Anterior cingulate cortex (tissue), 58 donors: Measurements from ENCODE around the gene WDHD1.
"Not testable (repeated sequence)": the region's sequence is repeated elsewhere in the genome, so short reads cannot be mapped to it uniquely, and the experiment has no call there.

ENCODE experiments used
- DNase-seq, 58 donors: peaks; one replicate each; lab custom pipeline; 2025; lab: John Stamatoyannopoulos, UW

The WDHD1 gene

GRCh38 chr14:55051423-55052268 is 24.7 kb upstream of the WDHD1 start, which contains the start of gene MAPK1IP1L:
Gene MAPK1IP1L, plus strand, starts transcription at chr14:55051647. Its CDS starts 10,037 bp downstream, at chr14:55061684.
- DNase-seq: peak; percentile 60 to 94 (median 85)

GRCh38 chr14:55051165-55051422 is 24.2 kb upstream of the WDHD1 start:
- DNase-seq: no peak

DNA sequence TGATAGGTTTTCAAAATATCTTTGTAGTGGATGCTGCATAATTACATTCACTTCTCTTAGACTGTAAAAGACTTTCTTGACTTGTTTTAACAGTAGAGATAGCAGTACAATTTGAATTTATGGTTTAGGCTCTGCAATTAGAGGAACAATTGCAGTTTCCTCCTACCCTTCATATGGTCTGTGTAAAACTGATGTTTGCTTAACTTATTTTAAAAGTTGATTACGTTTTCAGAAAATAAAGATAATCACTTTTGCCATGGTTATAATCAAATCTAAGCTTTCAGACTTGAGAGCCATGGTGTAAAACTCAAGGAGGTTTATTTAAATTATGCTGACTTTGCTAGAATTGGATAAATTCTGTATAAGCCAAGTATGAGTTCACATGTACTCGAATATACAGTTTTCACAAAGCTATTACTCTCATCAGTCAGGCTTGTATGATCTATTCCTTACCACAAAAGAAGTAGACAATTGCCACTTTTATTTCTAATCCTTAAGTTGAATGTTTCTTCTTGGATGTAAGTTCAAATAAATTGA is 22.1 kb upstream of the WDHD1 start:
- no peak for DNase-seq

DNA sequence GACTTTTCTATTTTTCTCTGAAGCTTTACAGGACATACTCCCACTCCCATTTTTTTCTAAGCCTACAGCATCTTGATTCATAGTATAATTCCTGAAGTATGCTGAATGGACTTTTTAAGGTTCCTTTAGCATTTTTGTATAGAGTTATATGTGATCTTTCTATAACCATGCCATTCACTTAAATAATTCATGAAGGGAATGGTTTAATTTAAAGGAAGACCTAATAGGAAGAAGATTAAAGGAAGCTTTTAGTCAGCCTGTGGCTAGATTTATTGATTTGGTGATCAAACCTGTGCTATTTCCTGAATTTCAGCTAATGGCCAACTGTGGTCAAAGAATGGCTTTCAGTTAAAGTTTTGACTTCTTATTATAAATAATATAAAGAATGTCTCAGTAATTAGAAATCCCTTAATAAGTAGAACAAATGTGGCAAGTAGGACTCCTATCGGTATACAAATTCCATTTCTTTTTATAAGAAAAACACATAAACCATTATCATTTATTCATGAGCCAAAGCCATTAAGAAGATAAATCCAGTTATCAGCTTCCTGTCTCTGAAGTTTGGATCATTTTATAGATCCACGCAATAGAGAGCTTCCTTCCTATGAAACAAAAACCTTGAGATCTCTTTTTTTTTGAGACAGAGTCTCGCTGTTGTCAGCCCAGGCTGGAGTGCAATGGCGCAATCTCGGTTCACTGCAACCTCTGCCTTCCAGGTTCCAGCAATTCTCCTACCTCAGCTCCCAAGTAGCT is 20.6 kb upstream of the WDHD1 start:
- no peak for DNase-seq

GRCh38 chr14:55045087-55045486 is 18.2 kb upstream of the WDHD1 start:
- DNase-seq: no peak

DNA sequence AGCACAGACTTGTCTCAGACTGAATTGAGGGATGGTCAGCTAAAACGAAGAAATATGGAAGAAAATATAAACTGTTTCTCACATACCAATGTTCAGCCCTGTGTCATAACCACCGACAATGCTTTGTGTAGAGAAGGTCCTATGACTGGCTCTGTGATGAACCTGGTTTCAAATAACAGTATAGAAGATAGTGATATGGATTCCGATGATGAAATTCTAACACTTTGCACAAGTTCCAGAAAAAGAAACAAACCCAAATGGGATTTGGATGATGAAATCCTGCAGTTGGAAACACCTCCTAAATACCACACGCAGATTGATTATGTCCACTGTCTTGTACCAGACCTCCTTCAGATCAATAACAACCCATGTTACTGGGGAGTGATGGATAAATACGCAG is 16.6 kb upstream of the WDHD1 start:
- DNase-seq: no peak

DNA sequence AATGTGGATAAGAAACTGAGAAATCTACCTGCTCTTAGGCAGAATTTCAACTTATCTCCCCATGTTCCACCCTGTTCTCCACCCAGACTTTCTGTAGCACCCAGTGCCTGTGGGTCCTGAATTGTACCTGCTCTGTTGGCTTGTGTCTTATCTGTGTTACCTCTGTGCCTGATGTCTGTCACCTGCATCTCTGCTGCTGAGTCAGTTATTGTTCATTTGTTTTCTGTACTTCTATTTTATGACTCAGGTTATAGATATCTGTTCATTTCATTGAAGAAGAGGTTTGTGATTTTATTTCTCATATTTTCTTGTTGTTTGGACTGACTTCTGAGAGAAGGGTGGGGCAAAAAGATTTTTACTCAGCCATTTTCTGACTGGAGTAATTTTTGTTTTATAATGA is 11.8 kb upstream of the WDHD1 start:
- no peak for DNase-seq

DNA sequence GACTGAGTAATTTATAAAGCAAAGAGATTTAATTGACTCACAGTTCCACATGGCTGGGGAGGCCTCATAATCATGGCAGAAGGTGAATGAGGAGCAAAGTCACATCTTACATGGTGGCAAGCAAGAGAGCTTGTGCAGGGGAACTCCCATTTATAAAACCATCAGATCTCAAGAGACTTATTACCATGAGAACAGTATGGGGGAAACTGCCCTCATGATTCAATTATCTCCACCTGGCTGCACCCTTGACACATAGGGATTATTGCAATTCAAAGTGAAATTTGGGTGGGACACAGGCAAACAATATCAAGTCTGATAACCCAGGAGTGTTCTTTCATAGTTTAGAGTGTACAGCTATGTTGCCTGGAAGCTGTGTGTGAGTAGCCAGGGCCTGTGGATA is 11.1 kb upstream of the WDHD1 start:
- not testable (repeated sequence) for DNase-seq

- no peak for DNase-seq
Measured at GRCh38 chr14:55031190-55031589, 4.3 kb upstream of the WDHD1 start.

DNA sequence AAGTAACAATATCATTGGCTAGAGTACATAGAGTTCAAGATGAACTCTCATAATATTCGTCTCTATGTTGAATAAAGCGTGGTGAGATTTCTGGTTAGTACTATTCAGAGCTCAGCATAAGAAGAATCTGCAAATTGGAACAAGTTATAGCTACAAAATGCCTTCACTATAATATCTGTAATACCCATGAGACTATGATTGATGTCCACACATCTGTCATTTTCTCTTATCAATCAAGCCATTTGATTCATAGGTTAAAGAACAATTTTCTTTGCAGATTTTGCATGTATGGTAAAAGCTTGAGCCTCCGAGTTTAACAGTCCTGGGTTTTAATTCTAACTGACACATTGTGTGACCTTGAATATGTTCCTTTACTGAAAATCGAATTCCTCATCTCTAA is 1.6 kb upstream of the WDHD1 start:
- no peak for DNase-seq

- DNase-seq: no peak
Measured at GRCh38 chr14:55028066-55028465, 1.2 kb upstream of the WDHD1 start.

DNA sequence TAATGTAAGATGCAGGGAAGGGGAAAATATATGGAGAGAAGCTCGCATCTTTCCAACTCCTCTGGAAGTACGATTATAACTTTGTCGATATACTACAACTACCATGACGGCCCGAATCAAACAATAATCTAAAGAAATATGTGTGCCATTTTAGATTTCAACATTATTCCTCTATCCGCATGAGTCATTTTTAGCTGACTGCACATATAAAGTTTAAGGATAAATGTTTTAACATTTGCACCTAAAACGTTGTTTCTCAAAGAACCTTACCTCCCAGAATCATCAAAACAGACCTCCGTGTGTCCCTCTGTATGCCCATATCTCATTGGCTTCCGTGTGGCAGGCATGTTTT is 482 bp downstream of the WDHD1 start:
- DNase-seq: no peak

DNA sequence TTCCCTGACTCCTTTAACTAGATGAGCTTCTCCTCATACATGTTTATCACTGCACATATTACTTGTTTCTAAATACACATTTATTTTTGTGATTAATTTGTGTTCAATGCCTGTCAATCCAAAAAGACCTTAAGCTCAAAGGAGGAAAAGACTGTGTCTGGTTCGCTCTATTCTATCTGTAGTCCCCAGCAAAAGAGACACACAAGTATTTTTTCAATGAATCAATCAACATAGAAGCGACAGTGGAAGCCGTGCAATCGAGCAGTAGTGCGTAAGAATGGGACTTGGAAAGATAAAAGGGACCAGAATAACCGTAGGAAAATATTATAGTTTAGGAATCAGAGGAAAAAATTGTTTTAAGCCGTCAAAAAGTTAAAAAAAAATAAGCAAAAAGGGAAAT is 951 bp downstream of the WDHD1 start:
- no peak for DNase-seq

GRCh38 chr14:55024365-55024764 is 2.5 kb downstream of the WDHD1 start:
- DNase-seq: not testable (repeated sequence)

DNA sequence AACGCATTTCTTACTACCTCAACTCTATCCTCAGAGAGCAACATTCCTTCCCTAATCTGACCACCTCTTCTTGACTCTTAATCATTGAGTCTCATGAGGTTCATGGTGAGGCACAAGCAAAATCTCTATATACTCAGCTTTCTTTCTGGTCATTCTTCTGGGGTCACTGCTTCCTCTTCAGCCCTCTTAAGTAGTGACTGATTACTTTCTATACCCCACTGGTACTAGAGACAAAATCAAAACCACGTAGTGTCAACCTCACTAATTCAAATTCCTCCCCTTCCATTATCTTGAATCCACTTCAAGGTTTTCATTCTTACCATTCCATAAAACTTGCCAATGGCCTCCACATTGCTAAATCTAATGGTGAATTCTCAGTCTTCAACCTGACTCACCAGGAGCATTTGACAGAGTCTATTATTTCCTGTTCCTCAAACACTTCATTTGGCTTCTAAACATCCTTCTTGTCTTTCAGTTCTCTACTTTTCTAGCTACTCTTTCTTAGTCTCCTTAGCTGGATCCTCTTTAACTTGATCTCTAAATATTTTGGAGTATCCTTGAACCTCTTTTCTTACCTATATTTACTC is 6.8 kb downstream of the WDHD1 start:
- DNase-seq: no peak

DNA sequence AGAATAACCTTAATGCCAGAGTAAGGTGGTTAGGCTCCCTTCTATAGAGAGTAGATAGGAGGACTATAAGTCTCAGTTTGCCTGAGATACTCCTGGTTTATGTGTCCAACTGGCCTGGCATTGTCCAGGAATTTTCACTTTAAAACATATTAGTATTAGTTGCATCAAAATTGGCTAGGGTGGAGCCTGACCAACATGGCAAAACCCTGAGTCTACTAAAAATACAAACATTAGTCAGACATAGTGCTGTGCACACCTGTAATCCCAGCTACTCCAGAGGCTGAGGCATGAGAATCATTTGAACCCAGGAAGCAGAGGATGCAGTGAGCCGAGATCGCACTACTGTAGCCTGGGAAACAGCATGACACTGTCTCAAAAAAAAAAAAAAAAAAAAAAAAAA is 11.9 kb downstream of the WDHD1 start:
- DNase-seq: no peak

DNA sequence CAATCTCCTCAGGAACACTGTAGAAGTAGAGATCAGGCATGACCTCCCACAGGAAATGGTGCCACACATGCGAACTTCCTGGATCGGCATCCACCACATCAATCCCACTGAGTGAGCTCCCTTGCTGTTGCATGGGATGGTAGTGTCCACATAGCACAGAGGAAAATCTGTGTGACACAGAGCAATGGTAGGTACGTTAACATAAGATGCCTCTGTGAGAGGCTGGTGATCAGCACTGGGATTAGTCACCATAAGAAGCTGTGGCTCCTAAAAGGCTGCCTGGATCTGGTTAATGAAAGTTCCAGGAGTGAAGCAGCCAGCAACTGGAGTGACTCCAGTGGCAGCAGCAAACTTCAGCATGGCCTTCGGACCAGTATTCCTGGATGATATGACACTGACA is 21.8 kb downstream of the WDHD1 start:
- DNase-seq: no peak

GRCh38 chr14:55000381-55000780 is 26.5 kb downstream of the WDHD1 start:
- DNase-seq: no peak

GRCh38 chr14:54985156-54985555 is 41.7 kb downstream of the WDHD1 start:
- no peak for DNase-seq

DNA sequence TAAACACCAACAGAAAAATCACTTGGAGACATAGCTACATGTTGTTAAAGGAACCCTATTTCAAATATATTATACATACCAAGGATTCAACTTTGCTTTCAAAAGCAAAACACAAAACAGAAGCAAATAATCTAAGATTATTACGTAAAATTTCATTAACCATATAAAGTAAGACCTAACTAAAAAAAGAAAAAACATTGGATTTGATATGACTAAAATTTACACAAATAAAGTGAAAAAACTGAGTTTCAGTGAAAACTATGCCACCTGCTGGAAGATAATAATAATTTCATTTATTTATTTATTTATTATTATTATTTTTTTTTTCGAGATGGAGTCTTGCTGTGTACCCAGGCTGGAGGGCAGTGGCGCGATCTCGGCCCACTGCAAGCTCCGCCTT is 45.2 kb downstream of the WDHD1 start:
- no peak for DNase-seq

DNA sequence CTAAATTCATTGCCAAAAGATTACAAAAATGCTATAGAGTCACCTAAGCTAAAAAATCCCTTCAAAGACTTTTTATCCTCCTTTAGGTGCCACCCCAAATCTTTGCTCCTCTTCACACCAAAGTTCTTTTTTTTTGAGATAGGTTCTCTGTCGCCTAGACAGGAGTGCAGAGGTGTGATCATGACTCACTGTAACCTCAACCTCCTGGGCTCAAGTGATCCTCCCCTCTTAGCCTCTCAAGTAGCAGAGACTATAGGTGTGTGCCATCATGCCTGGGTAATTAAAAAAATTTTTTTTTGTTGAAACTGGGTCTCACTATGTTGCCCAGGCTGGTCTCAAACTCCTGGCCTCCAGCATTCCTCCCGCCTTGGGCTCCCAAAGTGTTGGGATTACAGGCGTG is 47.9 kb downstream of the WDHD1 start:
- no peak for DNase-seq

GRCh38 chr14:54976316-54976715 is 50.6 kb downstream of the WDHD1 start:
- no peak for DNase-seq
